Ascending aorta (tissue), 2 donors: Measurements from ENCODE around the gene CERS4. TPM values are rescaled to one million over a fixed set of nuclear protein-coding genes. Genes with fewer than 3 reads are reported as not detected.

Experiments used
- DNase-seq, 2 donors: peaks; one replicate each; pipeline ENCODE4 v3.0.0-alpha.2; 2019; ENCODE audit warnings: low spot score in 2 of 2
- H3K27ac ChIP-seq, 2 donors: fragments of 200-600 bp; sonication (generic); one replicate each; pipeline ENCODE4 v1.5.1; 2016 to 2017; ENCODE audit warnings: mild to moderate bottlenecking in 1 of 2
- H3K27me3 ChIP-seq: fragments of 200-600 bp; sonication (generic); one replicate; pipeline ENCODE4 v1.5.1; 2017
- H3K36me3 ChIP-seq, 2 donors: fragments of 200-600 bp; sonication (generic); one replicate each; pipeline ENCODE4 v1.5.1; 2016
- H3K4me1 ChIP-seq, 2 donors: fragments of 200-600 bp; sonication (generic); one replicate each; pipeline ENCODE4 v1.5.1; 2016 to 2017; ENCODE audit warnings: mild to moderate bottlenecking in 1 of 2
- H3K4me3 ChIP-seq, 2 donors: fragments of 200-600 bp; sonication (generic); one replicate each; pipeline ENCODE4 v1.5.1; 2016 to 2017; ENCODE audit warnings: mild to moderate bottlenecking in 1 of 2
- H3K9me3 ChIP-seq, 2 donors: fragments of 200-600 bp; sonication (generic); one replicate each; pipeline ENCODE4 v1.5.1; 2016
- CTCF ChIP-seq, 3 experiments: fragments of 200-600 bp in 2 of 3; fragments of 450-650 bp in 1 of 3; sonication (generic) in 2 of 3; IDR thresholded peaks; one replicate each; pipeline ENCODE4 v1.5.1; 2016 to 2019; ENCODE audit warnings: antibody characterized with exemption in 3 of 3, mild to moderate bottlenecking in 1 of 3, moderate library complexity in 1 of 3
- intact Hi-C: fragments of 100-400 bp; cut with DNase I; formaldehyde crosslinking; loops from one replicate; pipeline ENCODE4 v1.15.1; 2023
- total RNA-seq: library from RNA; depleted of rRNA; stranded (reverse); fragments of >200 nt; gene quantifications from one replicate; pipeline ENCODE4 v1.1.0, GENCODE V29; 2016

Gene CERS4
- total RNA-seq, 1 donor from 2014 or later = 20.2 TPM

- no peak overlapping the region for H3K4me3 ChIP-seq
- peak in 1 of 2 donors; percentile 55 for DNase-seq
- no peaks in the 10 kb centered on the region for H3K27me3 ChIP-seq
- no peak overlapping the region for H3K27ac ChIP-seq
- peaks cover 35 to 61% of the 10 kb centered on the region in 2 donors for H3K36me3 ChIP-seq
- intact Hi-C loops = no loop called here
- H3K4me1 ChIP-seq = peaks cover 4 to 11% of the 10 kb centered on the region in 2 donors
- no peaks in the 10 kb centered on the region for H3K9me3 ChIP-seq
- no peak for TF ChIP-seq CTCF (IDR thresholded peaks at IDR 0.05)
Measured at GRCh38 chr19:8311461-8312260, 102.5 kb downstream of the CERS4 start.

Other genes starting within 250 kb of the CERS4 start
- 19.9 TPM for gene ELAVL1, start 203.7 kb upstream of the CERS4 start, total RNA-seq
- gene CCL25, start 156.6 kb upstream of the CERS4 start, total RNA-seq = not detected
- not detected for gene FBN3, start 59.8 kb upstream of the CERS4 start, total RNA-seq
- 263 TPM for gene CD320, start 99.0 kb downstream of the CERS4 start, total RNA-seq
- gene NDUFA7, start 112.0 kb downstream of the CERS4 start, total RNA-seq = 11.8 TPM
- 393 TPM for gene RPS28, start 112.1 kb downstream of the CERS4 start, total RNA-seq
- gene KANK3, start 133.9 kb downstream of the CERS4 start, total RNA-seq = 47.4 TPM
- 161 TPM for gene ANGPTL4, start 154.8 kb downstream of the CERS4 start, total RNA-seq
- 70.8 TPM for gene RAB11B, start 181.0 kb downstream of the CERS4 start, total RNA-seq
- 151 TPM for gene MARCHF2, start 203.9 kb downstream of the CERS4 start, total RNA-seq
- 198 TPM for gene HNRNPM, start 235.6 kb downstream of the CERS4 start, total RNA-seq